Measurements from ENCODE around the gene SCGB3A2.

Gene SCGB3A2

GRCh38 chr5:147879784-147880183 is 1.3 kb downstream of the SCGB3A2 start:
- H3K27ac Mint-ChIP-seq, result no peak overlapping the region
- H3K4me1 Mint-ChIP-seq, result no peaks in the 10 kb centered on the region
- no peak overlapping the region for H3K4me3 Mint-ChIP-seq
- no peak for TF ChIP-seq CTCF (IDR thresholded peaks at IDR 0.05; ENCODE audit: unreplicated experiment in 3 of 3)
- H3K9me3 Mint-ChIP-seq, result no peaks in the 10 kb centered on the region
- no peaks in the 10 kb centered on the region for H3K36me3 Mint-ChIP-seq (ENCODE audit: low read depth)
- peaks cover 4% of the 10 kb centered on the region for H3K27me3 Mint-ChIP-seq (ENCODE audit: low read depth)

GRCh38 chr5:147880487-147880886 is 2.0 kb downstream of the SCGB3A2 start:
- Mint-ChIP-seq H3K27ac (no peak overlapping the region), H3K4me1 (no peaks in the 10 kb centered on the region), H3K36me3 (ENCODE audit: low read depth) (no peaks in the 10 kb centered on the region), H3K27me3 (ENCODE audit: low read depth) (peaks cover 4% of the 10 kb centered on the region), H3K4me3 (no peak overlapping the region), H3K9me3 (no peaks in the 10 kb centered on the region)
- TF ChIP-seq CTCF (IDR thresholded peaks at IDR 0.05; ENCODE audit: unreplicated experiment in 3 of 3), result no peak

GRCh38 chr5:147882586-147883313 is 4.2 kb downstream of the SCGB3A2 start:
- no peak overlapping the region for H3K27ac Mint-ChIP-seq
- no peaks in the 10 kb centered on the region for H3K4me1 Mint-ChIP-seq
- no peak overlapping the region for H3K4me3 Mint-ChIP-seq

GRCh38 chr5:147887026-147887627 is 8.6 kb downstream of the SCGB3A2 start:
- no peaks in the 10 kb centered on the region for H3K4me1 Mint-ChIP-seq
- no peaks in the 10 kb centered on the region for H3K27me3 Mint-ChIP-seq (ENCODE audit: low read depth)
- H3K27ac Mint-ChIP-seq, result no peak overlapping the region
- H3K36me3 Mint-ChIP-seq (ENCODE audit: low read depth), result no peaks in the 10 kb centered on the region
- no peaks in the 10 kb centered on the region for H3K9me3 Mint-ChIP-seq
- H3K4me3 Mint-ChIP-seq, result no peak overlapping the region
- peak; percentile 53 to 66 (median 63) for TF ChIP-seq CTCF (IDR thresholded peaks at IDR 0.05; ENCODE audit: unreplicated experiment in 3 of 3)

More at GRCh38 chr5:147882586-147883313, 4.2 kb downstream of the SCGB3A2 start:
- TF ChIP-seq CTCF (IDR thresholded peaks at IDR 0.05; ENCODE audit: unreplicated experiment in 3 of 3), result no peak
- no peaks in the 10 kb centered on the region for H3K27me3 Mint-ChIP-seq (ENCODE audit: low read depth)
- no peaks in the 10 kb centered on the region for H3K36me3 Mint-ChIP-seq (ENCODE audit: low read depth)
- no peaks in the 10 kb centered on the region for H3K9me3 Mint-ChIP-seq

- H3K27ac Mint-ChIP-seq, result no peak overlapping the region
- H3K4me1 Mint-ChIP-seq, result no peaks in the 10 kb centered on the region
- no peaks in the 10 kb centered on the region for H3K9me3 Mint-ChIP-seq
- no peak overlapping the region for H3K4me3 Mint-ChIP-seq
- H3K27me3 Mint-ChIP-seq (ENCODE audit: low read depth), result no peaks in the 10 kb centered on the region
- no peaks in the 10 kb centered on the region for H3K36me3 Mint-ChIP-seq (ENCODE audit: low read depth)
- TF ChIP-seq CTCF (IDR thresholded peaks at IDR 0.05; ENCODE audit: unreplicated experiment in 3 of 3), result no peak
Observed at GRCh38 chr5:147887930-147888329, 9.4 kb downstream of the SCGB3A2 start.

Data from nephron (organoid).